Loucy (cell line): ENCODE data around the gene NOS2.
"Not testable (repeated sequence)": the region's sequence is repeated elsewhere in the genome, so short reads cannot be mapped to it uniquely, and the experiment has no call there.

ENCODE experiments used
- H2AFZ ChIP-seq: fragments of 200-600 bp; sonication (generic); 2 replicates; pipeline ENCODE4 v1.6.0; 2016; ENCODE audit warnings: antibody characterized with exemption, mild to moderate bottlenecking, low read length, moderate library complexity
- H3F3A ChIP-seq: fragments of 200-600 bp; 2 replicates; pipeline ENCODE4 v1.6.0; 2016; ENCODE audit warnings: antibody characterized with exemption, low read depth, mild to moderate bottlenecking
- H3K27me3 ChIP-seq: fragments of 200-600 bp; sonication (generic); 2 replicates; pipeline ENCODE4 v1.6.1; 2014; ENCODE audit warnings: low read length, mild to moderate bottlenecking; ENCODE audit not compliant: insufficient read depth, poor library complexity, severe bottlenecking
- H3K36me3 ChIP-seq: fragments of 200-600 bp; sonication (generic); 2 replicates; pipeline ENCODE4 v1.6.1; 2016; ENCODE audit warnings: low read length; ENCODE audit not compliant: insufficient read depth
- H3K4me1 ChIP-seq: fragments of 200-600 bp; sonication (generic); 2 replicates; pipeline ENCODE4 v1.5.1; 2014; ENCODE audit warnings: low read length, mild to moderate bottlenecking; ENCODE audit not compliant: insufficient read depth, poor library complexity, severe bottlenecking
- H3K4me2 ChIP-seq: fragments of 200-600 bp; sonication (generic); 2 replicates; pipeline ENCODE4 v1.6.0; 2014; ENCODE audit warnings: antibody characterized with exemption, low read length, low read depth, mild to moderate bottlenecking; ENCODE audit not compliant: poor library complexity, severe bottlenecking
- H3K4me3 ChIP-seq: fragments of 200-600 bp; sonication (generic); 2 replicates; pipeline ENCODE4 v1.5.1; 2014; ENCODE audit warnings: low read length, mild to moderate bottlenecking, mixed read lengths; ENCODE audit not compliant: poor library complexity, severe bottlenecking
- H3K79me2 ChIP-seq: fragments of 200-600 bp; sonication (generic); 2 replicates; pipeline ENCODE4 v1.6.1; 2014; ENCODE audit warnings: low read length; ENCODE audit not compliant: insufficient read depth
- H3K9ac ChIP-seq: fragments of 200-600 bp; sonication (generic); 2 replicates; pipeline ENCODE4 v1.6.0; 2014; ENCODE audit warnings: mild to moderate bottlenecking, low read depth, low read length, moderate library complexity; ENCODE audit not compliant: poor library complexity, severe bottlenecking
- H3K9me2 ChIP-seq: fragments of 200-600 bp; sonication (generic); replicated peaks from 2 replicates; pipeline ENCODE4 v1.6.1; 2016; ENCODE audit warnings: low read depth, low read length, mixed read lengths
- H3K9me3 ChIP-seq: fragments of 200-600 bp; sonication (generic); 2 replicates; pipeline ENCODE4 v1.6.1; 2014; ENCODE audit warnings: mild to moderate bottlenecking, antibody characterized with exemption, low read length, low read depth; ENCODE audit not compliant: insufficient read depth
- H4K20me1 ChIP-seq: fragments of 200-600 bp; sonication (generic); 2 replicates; pipeline ENCODE4 v1.6.0; 2014; ENCODE audit warnings: antibody characterized with exemption, low read length, mild to moderate bottlenecking; ENCODE audit not compliant: insufficient read depth, poor library complexity, severe bottlenecking
- EZH2phosphoT487 ChIP-seq: fragments of 200-600 bp; IDR thresholded peaks from 2 replicates; pipeline ENCODE4 v1.6.1; 2018; ENCODE audit warnings: antibody characterized with exemption, mild to moderate bottlenecking, moderate library complexity, borderline replicate concordance
- TF ChIP-seq, protein P1 (sequence below): fragments of 200-600 bp; sonication (generic); conservative IDR thresholded peaks from 2 replicates; pipeline ENCODE4 v1.5.1; 2014; ENCODE audit warnings: mild to moderate bottlenecking, antibody characterized with exemption, low read length

Gene NOS2

DNA sequence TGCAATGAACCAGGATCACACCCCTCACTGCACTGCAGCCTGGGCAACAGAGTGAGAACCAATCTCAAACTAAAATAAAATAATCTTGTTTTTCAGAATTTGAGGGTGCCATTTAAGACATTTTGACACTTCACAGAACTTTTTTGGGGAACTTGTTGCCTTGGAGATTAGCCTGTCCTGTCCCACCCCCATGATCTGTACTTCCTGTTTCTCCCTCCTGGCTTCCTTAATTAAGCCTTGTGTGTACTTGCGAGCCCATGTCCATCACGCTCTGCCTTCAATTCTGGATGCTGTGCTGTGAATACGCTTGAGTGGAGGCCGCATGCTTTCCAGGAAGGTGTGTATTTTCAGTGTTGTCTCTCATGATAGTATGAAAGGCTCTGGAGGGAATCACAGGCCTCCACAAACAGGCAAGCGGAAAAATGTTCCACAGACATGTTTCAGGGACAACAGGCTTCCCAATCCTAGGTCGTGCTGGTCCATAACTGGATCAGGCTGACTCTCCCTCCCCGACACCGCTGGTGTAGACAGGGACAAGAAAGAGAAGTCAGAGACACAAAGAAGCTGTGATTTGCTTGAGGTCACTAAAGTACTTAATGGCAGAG, 56.9 kb downstream of the NOS2 start:
- no peak overlapping the region for H3K4me3 ChIP-seq
- no peak overlapping the region for H2AFZ ChIP-seq
- no peaks in the 10 kb centered on the region for H3K79me2 ChIP-seq
- H4K20me1 ChIP-seq: no peaks in the 10 kb centered on the region
- no peaks in the 10 kb centered on the region for H3K4me1 ChIP-seq
- no peaks in the 10 kb centered on the region for H3K36me3 ChIP-seq
- no peak for TF ChIP-seq EZH2phosphoT487
- TF ChIP-seq, protein P1, sequence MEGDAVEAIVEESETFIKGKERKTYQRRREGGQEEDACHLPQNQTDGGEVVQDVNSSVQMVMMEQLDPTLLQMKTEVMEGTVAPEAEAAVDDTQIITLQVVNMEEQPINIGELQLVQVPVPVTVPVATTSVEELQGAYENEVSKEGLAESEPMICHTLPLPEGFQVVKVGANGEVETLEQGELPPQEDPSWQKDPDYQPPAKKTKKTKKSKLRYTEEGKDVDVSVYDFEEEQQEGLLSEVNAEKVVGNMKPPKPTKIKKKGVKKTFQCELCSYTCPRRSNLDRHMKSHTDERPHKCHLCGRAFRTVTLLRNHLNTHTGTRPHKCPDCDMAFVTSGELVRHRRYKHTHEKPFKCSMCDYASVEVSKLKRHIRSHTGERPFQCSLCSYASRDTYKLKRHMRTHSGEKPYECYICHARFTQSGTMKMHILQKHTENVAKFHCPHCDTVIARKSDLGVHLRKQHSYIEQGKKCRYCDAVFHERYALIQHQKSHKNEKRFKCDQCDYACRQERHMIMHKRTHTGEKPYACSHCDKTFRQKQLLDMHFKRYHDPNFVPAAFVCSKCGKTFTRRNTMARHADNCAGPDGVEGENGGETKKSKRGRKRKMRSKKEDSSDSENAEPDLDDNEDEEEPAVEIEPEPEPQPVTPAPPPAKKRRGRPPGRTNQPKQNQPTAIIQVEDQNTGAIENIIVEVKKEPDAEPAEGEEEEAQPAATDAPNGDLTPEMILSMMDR: no peak
- H3K9me3 ChIP-seq: no peaks in the 10 kb centered on the region
- no peaks in the 10 kb centered on the region for H3F3A ChIP-seq
- no peak overlapping the region for H3K9ac ChIP-seq
- no peaks in the 10 kb centered on the region for H3K9me2 ChIP-seq
- no peak overlapping the region for H3K4me2 ChIP-seq
- no peaks in the 10 kb centered on the region for H3K27me3 ChIP-seq

DNA sequence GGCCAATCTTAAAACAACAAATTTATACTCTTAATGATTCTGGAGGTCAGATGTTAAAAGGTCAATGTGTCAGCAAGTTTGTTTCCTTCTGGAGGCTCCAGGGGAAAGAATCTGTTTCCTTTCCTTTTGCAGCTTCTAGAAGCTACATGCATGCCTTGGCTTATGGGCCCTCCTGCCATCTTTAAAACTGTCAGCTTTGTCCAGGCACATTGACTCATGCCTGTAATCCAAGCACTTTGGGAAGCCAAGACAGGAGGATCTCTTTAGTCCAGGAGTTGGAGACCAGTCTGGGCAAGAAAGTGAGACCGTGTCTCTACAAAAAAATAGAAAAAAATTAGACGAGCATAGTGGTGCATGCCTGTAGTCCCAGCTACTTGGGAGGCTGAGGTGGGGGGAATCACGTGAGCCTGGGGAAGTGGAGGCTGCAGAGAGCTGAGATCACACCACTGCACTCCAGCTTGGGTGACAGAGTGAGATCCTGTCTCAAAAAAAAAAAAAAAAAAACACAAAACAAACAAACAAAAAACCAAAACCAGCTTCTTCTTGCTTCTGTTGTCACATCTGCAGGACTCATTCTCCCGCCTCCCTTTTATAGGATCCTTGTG, 58.3 kb downstream of the NOS2 start:
- no peaks in the 10 kb centered on the region for H3K9me3 ChIP-seq

DNA sequence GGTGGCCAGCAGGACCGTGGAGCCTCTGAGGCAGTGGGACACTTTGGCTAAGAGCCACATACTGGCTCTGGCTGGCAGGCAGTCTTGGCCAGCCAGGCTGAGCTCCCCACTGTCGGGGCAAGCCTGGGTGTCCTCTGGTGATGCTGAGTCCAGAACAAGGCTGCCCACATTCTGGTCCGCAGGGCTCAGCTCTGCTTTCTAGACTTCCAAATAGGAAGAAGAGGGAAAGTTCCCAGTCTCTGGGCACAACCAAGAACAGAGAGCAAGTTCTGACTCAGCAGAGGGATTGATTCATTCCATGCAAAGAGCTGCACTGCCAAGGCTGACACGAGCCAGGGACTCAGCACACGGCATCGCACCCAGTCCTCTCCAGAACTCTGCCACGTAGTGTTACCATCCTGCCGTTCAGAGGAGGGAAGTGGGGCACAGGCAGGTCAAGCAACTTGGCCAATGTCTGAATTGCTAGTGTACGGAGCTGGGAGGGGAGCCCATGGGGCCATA, 58.9 kb downstream of the NOS2 start:
- Histone ChIP-seq H3K4me2 (no peak overlapping the region), H3K9ac (no peak overlapping the region), H3K9me2 (no peaks in the 10 kb centered on the region), H4K20me1 (no peaks in the 10 kb centered on the region), H3K36me3 (no peaks in the 10 kb centered on the region), H3K79me2 (no peaks in the 10 kb centered on the region), H2AFZ (no peak overlapping the region), H3K4me3 (no peak overlapping the region), H3K9me3 (no peaks in the 10 kb centered on the region), H3K27me3 (no peaks in the 10 kb centered on the region), H3F3A (no peaks in the 10 kb centered on the region), H3K4me1 (no peaks in the 10 kb centered on the region)
- TF ChIP-seq, protein P1: no peak
- TF ChIP-seq EZH2phosphoT487: no peak

More for the DNA sequence above, 58.3 kb downstream of the NOS2 start:
- Histone ChIP-seq H3F3A (no peaks in the 10 kb centered on the region), H3K79me2 (no peaks in the 10 kb centered on the region), H3K36me3 (no peaks in the 10 kb centered on the region), H2AFZ (no peak overlapping the region), H3K27me3 (no peaks in the 10 kb centered on the region), H3K4me3 (no peak overlapping the region), H3K4me2 (no peak overlapping the region), H3K9me2 (no peaks in the 10 kb centered on the region), H3K4me1 (no peaks in the 10 kb centered on the region), H3K9ac (no peak overlapping the region), H4K20me1 (no peaks in the 10 kb centered on the region)
- no peak for TF ChIP-seq EZH2phosphoT487
- TF ChIP-seq, protein P1: no peak

DNA sequence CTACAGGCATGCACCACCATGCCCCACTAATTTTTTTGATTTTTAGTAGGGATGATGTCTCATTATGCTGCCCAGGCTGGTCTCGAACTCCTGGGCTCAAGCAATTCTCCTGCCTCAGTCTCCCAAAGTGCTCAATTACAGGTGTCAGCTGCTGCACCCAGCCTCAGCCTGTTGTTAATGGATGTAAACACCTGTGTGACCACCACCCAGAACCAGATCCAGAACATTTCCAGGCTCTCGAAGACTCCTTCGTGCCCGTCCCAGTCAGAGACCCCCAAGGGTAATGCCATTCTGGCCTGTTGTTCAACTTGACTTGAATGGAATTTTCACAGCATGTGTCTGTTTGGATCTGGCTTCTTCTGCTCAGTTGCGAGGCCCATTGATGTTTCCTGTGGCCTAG, 59.8 kb downstream of the NOS2 start:
- not testable (repeated sequence) for H3K9me3 ChIP-seq, H3K4me1 ChIP-seq, H3K4me3 ChIP-seq, H3K4me2 ChIP-seq, H3F3A ChIP-seq, H2AFZ ChIP-seq, H3K36me3 ChIP-seq, H4K20me1 ChIP-seq, H3K79me2 ChIP-seq, H3K9ac ChIP-seq, H3K9me2 ChIP-seq, H3K27me3 ChIP-seq
